Uterus (tissue), 2 donors: ENCODE results near the gene MEIS2.

Experiments
- POLR2A ChIP-seq, 2 donors: fragments of 450-650 bp; IDR thresholded peaks; one replicate each; pipeline ENCODE4 v1.6.1; 2016; ENCODE audit warnings: antibody characterized with exemption in 2 of 2, mild to moderate bottlenecking in 1 of 2, moderate library complexity in 1 of 2
- TF ChIP-seq, protein P1 (sequence below), 4 experiments: fragments of 200-600 bp in 2 of 4; fragments of 450-650 bp in 2 of 4; sonication (generic) in 2 of 4; IDR thresholded peaks; one replicate each; pipeline ENCODE4 v1.5.1; 2016 to 2019; ENCODE audit warnings: antibody characterized with exemption in 4 of 4, mild to moderate bottlenecking in 2 of 4, moderate library complexity in 1 of 4

DNA sequence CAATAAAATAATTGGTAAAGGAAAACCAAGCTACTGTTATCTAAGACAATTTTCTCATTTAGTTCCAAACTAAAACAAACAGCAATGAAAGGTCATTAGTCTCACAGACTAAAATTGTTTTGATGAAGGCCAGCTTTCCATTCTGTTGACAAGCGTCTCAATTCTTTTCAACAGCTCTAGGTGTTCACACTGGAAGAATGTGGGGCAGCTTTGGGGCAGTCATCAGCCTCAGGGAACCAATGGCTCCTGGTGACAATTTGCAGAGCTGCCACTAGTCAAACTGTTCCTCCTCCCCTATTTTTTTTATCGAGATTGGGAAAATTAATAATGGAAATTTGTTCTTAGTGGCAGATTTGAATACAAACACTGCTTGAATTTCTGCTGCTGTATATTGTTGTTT lies 104.2 kb downstream of the MEIS2 start:
- TF ChIP-seq POLR2A (IDR thresholded peaks at IDR 0.05): no peak
- TF ChIP-seq, protein P1, sequence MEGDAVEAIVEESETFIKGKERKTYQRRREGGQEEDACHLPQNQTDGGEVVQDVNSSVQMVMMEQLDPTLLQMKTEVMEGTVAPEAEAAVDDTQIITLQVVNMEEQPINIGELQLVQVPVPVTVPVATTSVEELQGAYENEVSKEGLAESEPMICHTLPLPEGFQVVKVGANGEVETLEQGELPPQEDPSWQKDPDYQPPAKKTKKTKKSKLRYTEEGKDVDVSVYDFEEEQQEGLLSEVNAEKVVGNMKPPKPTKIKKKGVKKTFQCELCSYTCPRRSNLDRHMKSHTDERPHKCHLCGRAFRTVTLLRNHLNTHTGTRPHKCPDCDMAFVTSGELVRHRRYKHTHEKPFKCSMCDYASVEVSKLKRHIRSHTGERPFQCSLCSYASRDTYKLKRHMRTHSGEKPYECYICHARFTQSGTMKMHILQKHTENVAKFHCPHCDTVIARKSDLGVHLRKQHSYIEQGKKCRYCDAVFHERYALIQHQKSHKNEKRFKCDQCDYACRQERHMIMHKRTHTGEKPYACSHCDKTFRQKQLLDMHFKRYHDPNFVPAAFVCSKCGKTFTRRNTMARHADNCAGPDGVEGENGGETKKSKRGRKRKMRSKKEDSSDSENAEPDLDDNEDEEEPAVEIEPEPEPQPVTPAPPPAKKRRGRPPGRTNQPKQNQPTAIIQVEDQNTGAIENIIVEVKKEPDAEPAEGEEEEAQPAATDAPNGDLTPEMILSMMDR (IDR thresholded peaks at IDR 0.05): no peak
